GM23338 (cell line): ENCODE results near the gene GAK.

Experiments used
- CREB1 ChIP-seq: fragments of 250-450 bp; sonication (Bioruptor Pico); IDR thresholded peaks from 2 replicates; pipeline ENCODE4 v1.5.0; 2020; ENCODE audit warnings: low read depth, mild to moderate bottlenecking, moderate library complexity
- ETS1 ChIP-seq: IDR thresholded peaks from 2 replicates; pipeline ENCODE4 v1.6.1; 2016; ENCODE audit warnings: antibody characterized with exemption
- EZH2 ChIP-seq: fragments of 200-600 bp; sonication (generic); IDR thresholded peaks from one replicate; pipeline ENCODE4 v1.8.0; 2017; ENCODE audit warnings: antibody characterized with exemption, mild to moderate bottlenecking, low read depth; ENCODE audit not compliant: unreplicated experiment
- EZH2phosphoT487 ChIP-seq: fragments of 200-600 bp; sonication (generic); IDR thresholded peaks from one replicate; pipeline ENCODE4 v1.8.1; 2018; ENCODE audit warnings: antibody characterized with exemption; ENCODE audit not compliant: unreplicated experiment
- JUNB ChIP-seq: IDR thresholded peaks from one replicate; pipeline ENCODE4 v1.6.1; 2016; ENCODE audit warnings: antibody characterized with exemption; ENCODE audit not compliant: unreplicated experiment
- NANOG ChIP-seq: IDR thresholded peaks from 2 replicates; pipeline ENCODE4 v1.6.1; 2016; ENCODE audit warnings: antibody characterized with exemption, borderline replicate concordance
- POLR2AphosphoS5 ChIP-seq: IDR thresholded peaks from 2 replicates; pipeline ENCODE4 v1.6.1; 2016; ENCODE audit warnings: antibody characterized with exemption, low read depth
- STAT1 ChIP-seq: IDR thresholded peaks from one replicate; pipeline ENCODE4 v1.6.1; 2016; ENCODE audit warnings: antibody characterized with exemption; ENCODE audit not compliant: unreplicated experiment
- ZNF331 ChIP-seq: fragments of 250-450 bp; sonication (Bioruptor Pico); IDR thresholded peaks from 2 replicates; pipeline ENCODE4 v1.5.0; 2020; ENCODE audit warnings: low read depth, mild to moderate bottlenecking, moderate library complexity
- TF ChIP-seq, protein P1 (sequence below), 2 experiments: fragments of 200-600 bp in 1 of 2; sonication (generic) in 1 of 2; conservative IDR thresholded peaks; 2 replicates each; pipeline versions ENCODE4 v1.5.1 to v1.6.1; 2016 to 2017; ENCODE audit warnings: antibody characterized with exemption in 2 of 2, low read depth in 2 of 2, mild to moderate bottlenecking in 2 of 2, moderate library complexity in 1 of 2
- TF ChIP-seq, protein P2 (sequence below): IDR thresholded peaks from one replicate; pipeline ENCODE4 v1.6.1; 2018; ENCODE audit warnings: antibody characterized with exemption; ENCODE audit not compliant: unreplicated experiment
- TF ChIP-seq, protein P3 (sequence below): fragments of 250-450 bp; sonication (Bioruptor Pico); IDR thresholded peaks from 2 replicates; pipeline ENCODE4 v1.5.0; 2020; ENCODE audit warnings: mild to moderate bottlenecking, moderate library complexity

DNA sequence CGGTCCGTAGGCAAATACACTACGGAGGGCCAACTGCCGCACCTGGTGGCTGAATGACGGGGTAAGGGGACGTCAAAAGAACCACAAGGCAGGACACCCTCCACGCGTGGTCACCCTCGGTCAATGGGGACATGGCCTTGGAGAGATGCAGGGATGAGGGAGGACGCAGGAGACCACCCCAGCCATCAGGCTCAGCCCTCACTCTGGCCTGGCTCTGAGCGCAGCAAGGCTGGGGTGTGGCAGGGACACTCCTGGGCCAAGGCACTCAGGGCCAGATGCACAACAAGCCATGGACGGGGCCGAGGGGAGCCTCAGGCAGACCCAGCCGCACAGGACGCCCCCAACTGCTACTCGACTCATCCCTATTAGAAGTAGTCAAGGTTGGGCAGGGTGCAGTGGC is 36.5 kb downstream of the GAK start:
- TF ChIP-seq, protein P1, sequence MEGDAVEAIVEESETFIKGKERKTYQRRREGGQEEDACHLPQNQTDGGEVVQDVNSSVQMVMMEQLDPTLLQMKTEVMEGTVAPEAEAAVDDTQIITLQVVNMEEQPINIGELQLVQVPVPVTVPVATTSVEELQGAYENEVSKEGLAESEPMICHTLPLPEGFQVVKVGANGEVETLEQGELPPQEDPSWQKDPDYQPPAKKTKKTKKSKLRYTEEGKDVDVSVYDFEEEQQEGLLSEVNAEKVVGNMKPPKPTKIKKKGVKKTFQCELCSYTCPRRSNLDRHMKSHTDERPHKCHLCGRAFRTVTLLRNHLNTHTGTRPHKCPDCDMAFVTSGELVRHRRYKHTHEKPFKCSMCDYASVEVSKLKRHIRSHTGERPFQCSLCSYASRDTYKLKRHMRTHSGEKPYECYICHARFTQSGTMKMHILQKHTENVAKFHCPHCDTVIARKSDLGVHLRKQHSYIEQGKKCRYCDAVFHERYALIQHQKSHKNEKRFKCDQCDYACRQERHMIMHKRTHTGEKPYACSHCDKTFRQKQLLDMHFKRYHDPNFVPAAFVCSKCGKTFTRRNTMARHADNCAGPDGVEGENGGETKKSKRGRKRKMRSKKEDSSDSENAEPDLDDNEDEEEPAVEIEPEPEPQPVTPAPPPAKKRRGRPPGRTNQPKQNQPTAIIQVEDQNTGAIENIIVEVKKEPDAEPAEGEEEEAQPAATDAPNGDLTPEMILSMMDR (conservative IDR thresholded peaks at IDR 0.05; ENCODE audit: low read depth in 2 of 2) = no peak
- no peak for TF ChIP-seq POLR2AphosphoS5
- TF ChIP-seq JUNB = no peak
- TF ChIP-seq EZH2 = no peak
- TF ChIP-seq, protein P2, sequence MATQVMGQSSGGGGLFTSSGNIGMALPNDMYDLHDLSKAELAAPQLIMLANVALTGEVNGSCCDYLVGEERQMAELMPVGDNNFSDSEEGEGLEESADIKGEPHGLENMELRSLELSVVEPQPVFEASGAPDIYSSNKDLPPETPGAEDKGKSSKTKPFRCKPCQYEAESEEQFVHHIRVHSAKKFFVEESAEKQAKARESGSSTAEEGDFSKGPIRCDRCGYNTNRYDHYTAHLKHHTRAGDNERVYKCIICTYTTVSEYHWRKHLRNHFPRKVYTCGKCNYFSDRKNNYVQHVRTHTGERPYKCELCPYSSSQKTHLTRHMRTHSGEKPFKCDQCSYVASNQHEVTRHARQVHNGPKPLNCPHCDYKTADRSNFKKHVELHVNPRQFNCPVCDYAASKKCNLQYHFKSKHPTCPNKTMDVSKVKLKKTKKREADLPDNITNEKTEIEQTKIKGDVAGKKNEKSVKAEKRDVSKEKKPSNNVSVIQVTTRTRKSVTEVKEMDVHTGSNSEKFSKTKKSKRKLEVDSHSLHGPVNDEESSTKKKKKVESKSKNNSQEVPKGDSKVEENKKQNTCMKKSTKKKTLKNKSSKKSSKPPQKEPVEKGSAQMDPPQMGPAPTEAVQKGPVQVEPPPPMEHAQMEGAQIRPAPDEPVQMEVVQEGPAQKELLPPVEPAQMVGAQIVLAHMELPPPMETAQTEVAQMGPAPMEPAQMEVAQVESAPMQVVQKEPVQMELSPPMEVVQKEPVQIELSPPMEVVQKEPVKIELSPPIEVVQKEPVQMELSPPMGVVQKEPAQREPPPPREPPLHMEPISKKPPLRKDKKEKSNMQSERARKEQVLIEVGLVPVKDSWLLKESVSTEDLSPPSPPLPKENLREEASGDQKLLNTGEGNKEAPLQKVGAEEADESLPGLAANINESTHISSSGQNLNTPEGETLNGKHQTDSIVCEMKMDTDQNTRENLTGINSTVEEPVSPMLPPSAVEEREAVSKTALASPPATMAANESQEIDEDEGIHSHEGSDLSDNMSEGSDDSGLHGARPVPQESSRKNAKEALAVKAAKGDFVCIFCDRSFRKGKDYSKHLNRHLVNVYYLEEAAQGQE = no peak
- no peak for TF ChIP-seq EZH2phosphoT487
- TF ChIP-seq CREB1 (CRISPR knock-in tag) = no peak
- TF ChIP-seq STAT1 = no peak
- TF ChIP-seq ETS1 = no peak
- TF ChIP-seq, protein P3, sequence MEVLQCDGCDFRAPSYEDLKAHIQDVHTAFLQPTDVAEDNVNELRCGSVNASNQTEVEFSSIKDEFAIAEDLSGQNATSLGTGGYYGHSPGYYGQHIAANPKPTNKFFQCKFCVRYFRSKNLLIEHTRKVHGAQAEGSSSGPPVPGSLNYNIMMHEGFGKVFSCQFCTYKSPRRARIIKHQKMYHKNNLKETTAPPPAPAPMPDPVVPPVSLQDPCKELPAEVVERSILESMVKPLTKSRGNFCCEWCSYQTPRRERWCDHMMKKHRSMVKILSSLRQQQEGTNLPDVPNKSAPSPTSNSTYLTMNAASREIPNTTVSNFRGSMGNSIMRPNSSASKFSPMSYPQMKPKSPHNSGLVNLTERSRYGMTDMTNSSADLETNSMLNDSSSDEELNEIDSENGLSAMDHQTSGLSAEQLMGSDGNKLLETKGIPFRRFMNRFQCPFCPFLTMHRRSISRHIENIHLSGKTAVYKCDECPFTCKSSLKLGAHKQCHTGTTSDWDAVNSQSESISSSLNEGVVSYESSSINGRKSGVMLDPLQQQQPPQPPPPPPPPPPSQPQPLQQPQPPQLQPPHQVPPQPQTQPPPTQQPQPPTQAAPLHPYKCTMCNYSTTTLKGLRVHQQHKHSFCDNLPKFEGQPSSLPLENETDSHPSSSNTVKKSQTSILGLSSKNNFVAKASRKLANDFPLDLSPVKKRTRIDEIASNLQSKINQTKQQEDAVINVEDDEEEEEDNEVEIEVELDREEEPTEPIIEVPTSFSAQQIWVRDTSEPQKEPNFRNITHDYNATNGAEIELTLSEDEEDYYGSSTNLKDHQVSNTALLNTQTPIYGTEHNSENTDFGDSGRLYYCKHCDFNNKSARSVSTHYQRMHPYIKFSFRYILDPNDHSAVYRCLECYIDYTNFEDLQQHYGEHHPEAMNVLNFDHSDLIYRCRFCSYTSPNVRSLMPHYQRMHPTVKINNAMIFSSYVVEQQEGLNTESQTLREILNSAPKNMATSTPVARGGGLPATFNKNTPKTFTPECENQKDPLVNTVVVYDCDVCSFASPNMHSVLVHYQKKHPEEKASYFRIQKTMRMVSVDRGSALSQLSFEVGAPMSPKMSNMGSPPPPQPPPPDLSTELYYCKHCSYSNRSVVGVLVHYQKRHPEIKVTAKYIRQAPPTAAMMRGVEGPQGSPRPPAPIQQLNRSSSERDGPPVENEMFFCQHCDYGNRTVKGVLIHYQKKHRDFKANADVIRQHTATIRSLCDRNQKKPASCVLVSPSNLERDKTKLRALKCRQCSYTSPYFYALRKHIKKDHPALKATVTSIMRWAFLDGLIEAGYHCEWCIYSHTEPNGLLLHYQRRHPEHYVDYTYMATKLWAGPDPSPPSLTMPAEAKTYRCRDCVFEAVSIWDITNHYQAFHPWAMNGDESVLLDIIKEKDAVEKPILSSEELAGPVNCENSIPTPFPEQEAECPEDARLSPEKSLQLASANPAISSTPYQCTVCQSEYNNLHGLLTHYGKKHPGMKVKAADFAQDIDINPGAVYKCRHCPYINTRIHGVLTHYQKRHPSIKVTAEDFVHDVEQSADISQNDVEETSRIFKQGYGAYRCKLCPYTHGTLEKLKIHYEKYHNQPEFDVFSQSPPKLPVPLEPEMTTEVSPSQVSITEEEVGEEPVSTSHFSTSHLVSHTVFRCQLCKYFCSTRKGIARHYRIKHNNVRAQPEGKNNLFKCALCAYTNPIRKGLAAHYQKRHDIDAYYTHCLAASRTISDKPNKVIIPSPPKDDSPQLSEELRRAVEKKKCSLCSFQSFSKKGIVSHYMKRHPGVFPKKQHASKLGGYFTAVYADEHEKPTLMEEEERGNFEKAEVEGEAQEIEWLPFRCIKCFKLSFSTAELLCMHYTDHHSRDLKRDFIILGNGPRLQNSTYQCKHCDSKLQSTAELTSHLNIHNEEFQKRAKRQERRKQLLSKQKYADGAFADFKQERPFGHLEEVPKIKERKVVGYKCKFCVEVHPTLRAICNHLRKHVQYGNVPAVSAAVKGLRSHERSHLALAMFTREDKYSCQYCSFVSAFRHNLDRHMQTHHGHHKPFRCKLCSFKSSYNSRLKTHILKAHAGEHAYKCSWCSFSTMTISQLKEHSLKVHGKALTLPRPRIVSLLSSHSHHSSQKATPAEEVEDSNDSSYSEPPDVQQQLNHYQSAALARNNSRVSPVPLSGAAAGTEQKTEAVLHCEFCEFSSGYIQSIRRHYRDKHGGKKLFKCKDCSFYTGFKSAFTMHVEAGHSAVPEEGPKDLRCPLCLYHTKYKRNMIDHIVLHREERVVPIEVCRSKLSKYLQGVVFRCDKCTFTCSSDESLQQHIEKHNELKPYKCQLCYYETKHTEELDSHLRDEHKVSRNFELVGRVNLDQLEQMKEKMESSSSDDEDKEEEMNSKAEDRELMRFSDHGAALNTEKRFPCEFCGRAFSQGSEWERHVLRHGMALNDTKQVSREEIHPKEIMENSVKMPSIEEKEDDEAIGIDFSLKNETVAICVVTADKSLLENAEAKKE = no peak
- TF ChIP-seq NANOG = no peak
- no peak for TF ChIP-seq ZNF331 (CRISPR knock-in tag)
